ENCODE measurements around the gene SPECC1.
"Not testable (repeated sequence)": the region's sequence is repeated elsewhere in the genome, so short reads cannot be mapped to it uniquely, and the experiment has no call there.

The SPECC1 gene

GRCh38 chr17:20097330-20097729 is 88.2 kb downstream of the SPECC1 start:
- no peak for DNase-seq

DNA sequence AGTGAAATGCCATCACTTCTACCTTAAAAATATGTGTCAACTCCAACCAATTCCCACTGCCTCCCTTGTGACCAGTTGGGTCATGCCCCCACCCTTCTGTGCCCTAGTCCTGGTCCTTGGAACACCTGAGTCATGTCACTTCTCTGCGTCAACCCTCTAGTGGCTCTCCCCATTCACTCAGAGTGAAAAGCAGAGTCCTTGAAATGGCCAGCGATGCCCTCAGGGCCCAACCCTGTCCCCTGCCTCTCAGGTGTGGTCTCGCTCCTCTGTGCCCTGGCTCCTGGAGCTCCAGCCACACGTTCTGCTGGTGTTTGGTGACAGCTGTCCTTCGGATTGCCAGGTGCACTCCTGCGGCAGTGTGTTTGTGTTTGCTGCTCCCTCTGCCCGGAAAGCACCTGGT is 89.2 kb downstream of the SPECC1 start:
- DNase-seq: no peak

- not testable (repeated sequence) for DNase-seq
These were observed 91.6 kb downstream of the SPECC1 start for GRCh38 chr17:20100806-20101205.

- DNase-seq: no peak
These were observed 94.6 kb downstream of the SPECC1 start for GRCh38 chr17:20103454-20104446.

DNA sequence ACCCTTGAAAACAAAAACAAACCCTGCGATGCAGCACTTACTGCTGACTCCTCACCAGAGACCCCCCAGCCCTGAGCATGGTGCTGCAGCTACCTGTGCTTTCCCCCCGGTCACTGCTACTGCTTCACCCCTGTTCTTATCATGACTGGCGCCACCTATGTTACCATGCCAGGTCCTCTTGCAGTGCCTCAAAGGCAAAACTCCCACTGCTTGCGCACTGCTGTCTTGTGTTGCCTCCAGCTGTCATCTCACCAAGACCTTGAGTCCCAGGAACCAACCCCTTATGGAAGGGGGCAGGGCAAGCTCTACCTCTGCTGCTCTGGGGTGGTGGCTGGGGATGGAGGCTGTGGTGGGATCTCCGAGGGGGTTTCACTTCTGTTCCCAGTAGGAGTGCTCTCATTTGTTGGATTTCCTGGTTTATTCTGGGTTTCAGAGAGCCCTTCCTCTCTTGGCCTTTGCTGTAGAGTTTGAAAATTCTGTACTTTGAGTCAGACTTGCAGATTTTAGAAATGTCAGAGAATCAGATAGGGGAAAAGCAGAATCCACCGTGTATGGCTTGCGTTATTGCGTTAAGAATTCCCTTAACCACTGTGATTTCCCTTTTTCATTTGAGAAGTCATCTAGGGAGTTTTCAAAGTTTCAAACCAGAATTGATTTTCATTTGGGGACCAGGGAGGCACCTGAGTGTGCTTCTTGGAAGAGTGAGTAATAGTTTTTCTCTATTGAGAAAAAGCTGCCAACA is 96.6 kb downstream of the SPECC1 start:
- no peak for DNase-seq

DNA sequence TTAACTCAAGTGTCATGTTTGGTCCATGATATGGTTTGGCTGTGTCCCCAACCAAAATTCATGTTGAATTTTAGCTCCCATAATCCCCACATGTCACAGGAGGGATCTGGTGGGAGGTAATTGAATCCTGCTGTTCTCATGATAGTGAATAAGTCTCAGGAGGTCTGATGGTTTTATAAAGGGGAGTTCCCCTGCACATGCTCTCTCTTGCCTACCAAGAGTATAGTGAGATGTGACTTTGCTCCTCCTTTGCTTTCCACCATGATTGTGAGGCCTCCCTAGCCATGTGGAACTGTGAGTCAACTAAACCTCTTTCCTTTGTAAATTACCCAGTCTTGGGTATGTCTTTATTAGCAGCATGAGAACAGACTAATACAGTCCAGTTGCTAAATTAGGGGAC is 97.3 kb downstream of the SPECC1 start:
- DNase-seq: not testable (repeated sequence)

DNA sequence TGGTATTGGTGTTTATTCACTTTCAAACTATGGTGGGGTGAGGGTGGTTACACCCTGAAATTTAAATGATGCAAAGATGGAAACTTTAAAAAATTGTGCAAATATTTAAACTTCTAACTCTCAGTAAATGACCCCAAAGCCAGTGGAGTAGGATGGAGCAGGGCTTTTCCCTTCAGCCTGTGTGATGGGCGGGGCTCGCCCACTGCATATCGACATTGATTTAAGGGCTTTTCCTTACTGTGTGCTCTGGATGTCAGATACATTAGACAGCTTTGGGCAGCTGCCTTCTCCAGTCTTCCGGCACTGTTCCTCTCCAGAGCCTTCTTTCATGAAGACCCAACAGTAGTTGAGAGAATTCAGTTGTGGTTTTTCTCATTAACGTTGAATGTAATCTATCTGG is 99.9 kb downstream of the SPECC1 start:
- DNase-seq: no peak

DNA sequence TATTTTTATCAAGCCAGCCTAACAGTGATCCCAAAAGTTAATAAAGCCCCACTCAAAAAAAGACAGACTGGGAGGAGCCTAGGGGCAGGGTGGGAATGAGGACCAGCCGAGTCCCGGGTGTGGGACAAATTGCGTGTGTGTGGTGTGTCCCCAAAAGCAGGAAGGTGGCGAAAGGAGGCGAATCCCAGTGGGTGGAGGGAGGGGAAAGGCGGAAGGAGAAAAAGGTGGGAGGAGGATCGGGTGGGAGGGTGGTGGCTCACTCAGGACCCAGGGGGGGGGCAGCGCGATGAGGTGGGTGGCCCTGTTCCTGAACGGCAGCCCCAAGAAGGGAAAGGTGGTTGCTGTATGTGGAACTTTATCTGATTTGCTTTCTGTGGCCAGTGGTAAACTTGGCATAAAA is 102.4 kb downstream of the SPECC1 start:
- DNase-seq: no peak

DNA sequence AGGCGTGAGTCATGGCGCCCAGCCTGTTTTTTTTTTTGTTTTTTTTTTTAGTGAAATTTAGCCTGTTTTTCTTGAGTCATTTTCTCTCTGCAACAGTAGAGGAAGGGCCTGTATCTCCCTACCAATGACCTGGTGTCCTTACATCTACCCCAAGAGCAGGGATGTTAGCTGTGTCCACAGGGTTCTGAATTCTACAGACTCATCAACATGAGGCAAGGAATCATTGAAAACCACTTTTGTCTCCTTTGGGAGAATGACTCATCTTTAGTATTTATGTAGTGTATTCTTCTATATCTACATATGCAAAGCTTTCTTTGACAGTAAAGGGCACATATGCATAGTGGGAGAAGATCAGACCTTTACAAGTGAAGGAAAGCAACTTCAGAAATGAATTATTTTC is 105.3 kb downstream of the SPECC1 start:
- no peak for DNase-seq

GRCh38 chr17:20116683-20117309 is 107.6 kb downstream of the SPECC1 start:
- DNase-seq: peak; percentile 47

GRCh38 chr17:20118280-20118679 is 109.1 kb downstream of the SPECC1 start:
- no peak for DNase-seq

DNA sequence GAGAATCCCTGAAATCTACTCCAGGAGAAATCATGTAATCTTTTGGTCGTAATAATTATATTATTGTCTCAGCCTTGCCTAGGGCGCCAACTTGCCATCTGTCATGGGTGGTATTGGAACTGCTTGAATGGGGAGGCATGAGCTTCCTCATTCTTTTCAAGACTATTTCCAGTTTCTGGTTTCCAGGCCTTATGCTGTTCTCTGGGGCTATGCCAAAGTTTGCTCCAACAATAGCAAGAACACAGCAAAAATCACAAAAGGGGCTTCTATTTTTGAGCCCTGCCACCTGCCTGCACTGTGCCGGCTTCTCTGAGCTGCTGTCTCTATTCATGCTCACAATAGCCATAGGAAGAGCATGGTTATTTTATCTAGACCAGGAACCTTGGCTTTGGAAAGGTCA is 111.7 kb downstream of the SPECC1 start:
- DNase-seq: no peak

DNA sequence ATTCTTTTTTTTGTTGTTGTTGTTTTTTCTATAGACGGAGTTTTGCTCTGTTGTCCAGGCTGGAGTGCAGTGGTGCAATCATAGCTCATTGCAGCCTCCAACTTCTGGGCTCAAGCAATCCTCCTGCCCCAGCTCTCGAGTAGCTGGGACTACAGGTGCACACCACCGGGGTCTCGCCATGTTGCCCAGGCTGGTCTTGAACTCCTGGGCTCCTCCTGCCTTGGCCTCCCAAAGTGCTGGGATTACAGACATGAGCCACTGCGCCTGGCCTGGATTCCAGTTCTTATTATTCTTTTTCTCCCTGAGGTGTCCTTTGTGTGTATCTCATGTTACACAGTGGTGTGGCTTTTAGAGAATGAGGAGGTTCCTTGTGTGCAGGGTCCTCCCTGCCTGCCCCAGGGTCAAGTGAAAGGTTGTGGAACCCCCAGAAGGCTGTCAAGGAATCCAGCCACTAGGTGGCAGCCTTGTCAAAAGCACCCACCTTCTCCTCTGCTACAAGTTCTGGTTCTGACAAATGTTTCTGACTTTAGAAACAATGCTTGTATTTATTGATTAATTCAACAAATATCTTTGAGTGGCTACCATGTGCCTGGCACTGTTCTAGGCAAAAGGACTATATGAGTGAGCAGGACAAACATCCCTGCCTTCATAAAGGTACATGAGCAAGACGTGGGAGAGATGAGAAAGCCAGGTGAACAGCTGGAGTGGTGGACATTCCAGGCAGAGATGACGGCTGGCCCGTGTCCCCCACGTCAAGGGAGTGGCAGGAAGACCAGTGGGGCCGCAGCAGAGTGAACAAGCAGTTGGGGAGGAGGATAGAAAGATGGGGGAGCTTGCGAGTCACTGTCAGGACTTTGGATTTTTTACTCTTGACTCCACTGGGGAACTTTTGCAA is 112.4 kb downstream of the SPECC1 start:
- peak; percentile 71 for DNase-seq

GRCh38 chr17:20122254-20122879 is 113.2 kb downstream of the SPECC1 start:
- no peak for DNase-seq

GRCh38 chr17:20123209-20123608 is 114.0 kb downstream of the SPECC1 start:
- DNase-seq: no peak

GRCh38 chr17:20125724-20126123 is 116.6 kb downstream of the SPECC1 start:
- no peak for DNase-seq

GRCh38 chr17:20127360-20128035 is 118.3 kb downstream of the SPECC1 start:
- no peak for DNase-seq

- no peak for DNase-seq
These were observed 119.0 kb downstream of the SPECC1 start for GRCh38 chr17:20128036-20128667.

DNA sequence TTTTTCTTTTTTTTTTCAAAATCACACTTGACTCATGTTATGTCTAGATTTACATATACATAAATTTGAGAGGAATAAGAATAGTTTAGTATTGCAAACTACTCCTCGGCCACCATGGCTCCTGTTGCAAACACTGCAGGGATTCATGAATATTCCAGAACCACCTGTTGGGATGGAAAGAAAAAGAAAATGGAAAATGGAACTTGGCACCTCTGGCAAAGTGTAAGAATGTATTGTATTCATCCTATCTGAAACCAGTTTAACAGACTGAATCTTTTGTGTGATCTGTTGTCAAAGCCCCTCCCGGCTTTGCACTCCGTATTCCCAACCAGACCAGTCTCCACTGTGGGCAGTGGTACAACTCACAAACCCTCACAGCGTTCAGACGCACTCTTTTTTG is 124.4 kb downstream of the SPECC1 start:
- no peak for DNase-seq

- no peak for DNase-seq
These were observed 132.2 kb downstream of the SPECC1 start for GRCh38 chr17:20141198-20141972.
